ENCODE data around the gene MRPS31.

Gene MRPS31

GRCh38 chr13:40770934-40771618, at the start of gene MRPS31:
TSS of gene MRPS31 (minus strand) at chr13:40771190. CDS start at chr13:40771136, 54 bp downstream.
- peak; percentile 57 for DNase-seq (ENCODE audit: low read depth, low spot score)
- H3K27ac ChIP-seq = peak within 1 kb of the TSS; percentile 69

GRCh38 chr13:40819797-40820315, 48.9 kb upstream of the MRPS31 start:
- H3K27ac ChIP-seq = no peak overlapping the region
- no peak for DNase-seq (ENCODE audit: low read depth, low spot score)

GRCh38 chr13:40818926-40819325, 47.9 kb upstream of the MRPS31 start:
- no peak overlapping the region for H3K27ac ChIP-seq
- DNase-seq (ENCODE audit: low read depth, low spot score) = no peak

DNA sequence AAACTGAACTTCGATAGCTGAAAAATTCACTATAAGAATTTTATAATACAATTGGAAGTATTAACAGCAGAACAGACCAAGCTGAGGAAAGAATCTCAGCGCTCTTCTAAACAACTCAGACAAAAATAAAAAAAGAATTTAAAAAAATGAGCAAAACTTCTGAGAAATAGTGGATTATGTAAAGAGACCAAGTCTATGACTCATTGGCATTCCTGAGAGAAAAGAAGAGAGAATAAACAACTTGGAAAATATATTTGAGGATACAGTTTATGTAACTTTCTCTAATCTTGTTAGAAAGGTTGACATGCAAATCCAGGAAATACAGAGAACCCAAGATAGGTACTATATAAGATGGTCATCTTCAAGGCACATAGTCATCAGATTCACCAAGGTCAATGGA, 43.8 kb upstream of the MRPS31 start:
- no peak overlapping the region for H3K27ac ChIP-seq
- no peak for DNase-seq (ENCODE audit: low read depth, low spot score)

GRCh38 chr13:40813667-40814454, 42.9 kb upstream of the MRPS31 start:
- H3K27ac ChIP-seq = no peak overlapping the region
- no peak for DNase-seq (ENCODE audit: low read depth, low spot score)

- DNase-seq (ENCODE audit: low read depth, low spot score) = peak; percentile 43
- no peak overlapping the region for H3K27ac ChIP-seq
Measured at GRCh38 chr13:40812724-40813445, 41.9 kb upstream of the MRPS31 start.

DNA sequence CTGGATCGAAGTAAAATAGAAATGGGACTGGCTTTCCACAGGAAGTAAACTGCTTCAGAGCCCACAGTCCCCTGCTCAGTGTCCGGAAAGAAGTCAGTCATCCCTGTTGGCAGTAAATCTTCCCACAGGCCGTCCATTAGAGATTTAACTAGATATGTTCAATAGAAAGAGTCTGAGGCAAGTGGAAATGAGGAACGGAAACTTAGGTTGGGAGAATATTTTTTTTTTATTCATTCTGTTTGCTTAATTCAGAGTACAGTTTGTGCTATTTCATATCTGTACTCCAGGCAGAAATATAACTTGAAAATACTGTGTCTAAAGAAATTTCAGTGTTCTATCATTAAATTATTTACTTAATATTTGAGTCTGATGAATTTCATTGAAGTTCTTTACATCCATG, 41.1 kb upstream of the MRPS31 start:
- no peak for DNase-seq (ENCODE audit: low read depth, low spot score)
- no peak overlapping the region for H3K27ac ChIP-seq

DNA sequence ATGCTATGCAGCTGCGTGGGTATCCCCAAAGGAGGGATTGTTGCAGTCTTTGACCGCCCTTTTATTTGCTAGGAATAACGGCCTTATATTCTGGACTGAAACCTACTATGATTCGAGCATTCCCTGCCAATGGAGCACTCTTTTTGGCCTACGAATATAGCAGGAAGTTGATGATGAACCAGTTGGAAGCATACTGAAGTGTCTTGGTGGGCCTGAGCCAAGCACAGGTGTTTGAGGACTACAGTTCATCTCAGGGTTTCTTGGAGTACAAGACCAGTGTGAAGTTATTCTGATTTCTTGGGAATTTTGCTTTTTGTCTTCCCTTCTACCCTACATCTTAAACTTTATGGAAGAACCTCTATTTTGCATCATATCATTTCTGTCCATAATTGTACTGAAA, 38.5 kb upstream of the MRPS31 start:
- DNase-seq (ENCODE audit: low read depth, low spot score) = no peak
- no peak overlapping the region for H3K27ac ChIP-seq

DNA sequence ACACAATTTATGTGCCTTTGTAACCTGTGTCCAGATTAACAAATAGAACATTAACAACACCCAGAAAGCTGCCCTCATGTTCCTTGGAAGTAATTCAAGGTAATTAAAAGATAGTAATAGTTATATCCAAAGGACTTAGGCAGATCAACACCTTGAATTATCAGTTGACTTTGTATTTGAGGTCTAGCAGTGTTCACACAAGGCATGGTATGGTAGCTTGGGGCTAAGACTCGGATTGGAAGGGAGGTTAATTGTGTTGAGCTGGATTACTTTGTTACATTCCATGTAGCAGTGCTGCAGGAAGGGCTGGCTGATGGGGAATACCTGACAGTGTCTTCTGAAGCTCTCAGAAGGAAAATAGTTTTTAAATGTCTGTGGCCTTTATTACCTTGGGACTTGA, 35.3 kb upstream of the MRPS31 start:
- H3K27ac ChIP-seq = no peak overlapping the region

GRCh38 chr13:40803316-40803715, 32.3 kb upstream of the MRPS31 start:
- no peak for DNase-seq (ENCODE audit: low read depth, low spot score)
- H3K27ac ChIP-seq = no peak overlapping the region

More for the DNA sequence above, 35.3 kb upstream of the MRPS31 start:
- DNase-seq (ENCODE audit: low read depth, low spot score) = no peak

DNA sequence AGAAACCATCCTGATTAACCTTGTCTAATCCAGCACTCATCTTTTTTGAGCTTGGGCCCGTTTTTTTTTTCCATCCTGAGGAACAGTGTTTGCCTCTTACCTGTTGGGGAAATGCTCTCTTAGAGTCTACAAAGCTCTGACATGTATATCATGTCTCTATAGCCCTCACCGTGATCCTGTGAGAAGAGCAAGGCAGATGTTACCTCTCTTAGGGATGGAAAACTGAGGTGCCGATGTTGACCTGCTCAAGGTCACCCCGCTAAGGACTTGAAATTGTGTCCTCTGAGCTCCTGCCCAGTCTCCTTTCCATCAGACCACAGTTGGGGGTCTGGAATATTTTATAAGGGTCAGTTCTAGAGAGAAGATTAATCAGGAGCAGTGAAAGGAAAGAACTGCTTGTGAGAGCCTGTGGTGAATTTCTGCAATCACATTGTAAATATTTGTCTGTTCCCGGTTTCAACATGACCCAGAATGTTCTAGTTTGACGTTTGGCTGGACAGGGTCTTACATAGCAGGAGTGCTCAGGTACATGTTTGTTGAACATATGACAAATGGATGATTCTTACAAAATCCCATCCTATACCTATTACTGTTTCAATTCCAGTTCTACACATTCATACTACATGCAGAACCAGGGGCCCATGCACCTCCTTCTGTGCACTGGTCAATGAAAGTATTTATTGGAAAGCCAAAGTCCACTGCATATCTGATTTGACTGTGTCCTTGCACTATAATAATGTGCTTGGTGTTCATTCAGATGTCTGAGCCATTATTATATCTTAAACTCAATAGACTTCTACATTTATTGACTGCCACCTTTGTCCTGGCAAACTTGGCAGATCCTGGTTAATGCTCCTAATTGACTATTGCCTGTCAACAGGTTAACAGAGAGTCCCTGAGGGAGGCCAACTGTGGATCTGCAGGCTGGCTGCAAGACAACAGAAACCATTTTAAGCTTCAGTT, 30.5 kb upstream of the MRPS31 start:
- DNase-seq (ENCODE audit: low read depth, low spot score) = no peak
- no peak overlapping the region for H3K27ac ChIP-seq

- no peak overlapping the region for H3K27ac ChIP-seq
- DNase-seq (ENCODE audit: low read depth, low spot score) = no peak
Measured at GRCh38 chr13:40800559-40800958, 29.6 kb upstream of the MRPS31 start.

DNA sequence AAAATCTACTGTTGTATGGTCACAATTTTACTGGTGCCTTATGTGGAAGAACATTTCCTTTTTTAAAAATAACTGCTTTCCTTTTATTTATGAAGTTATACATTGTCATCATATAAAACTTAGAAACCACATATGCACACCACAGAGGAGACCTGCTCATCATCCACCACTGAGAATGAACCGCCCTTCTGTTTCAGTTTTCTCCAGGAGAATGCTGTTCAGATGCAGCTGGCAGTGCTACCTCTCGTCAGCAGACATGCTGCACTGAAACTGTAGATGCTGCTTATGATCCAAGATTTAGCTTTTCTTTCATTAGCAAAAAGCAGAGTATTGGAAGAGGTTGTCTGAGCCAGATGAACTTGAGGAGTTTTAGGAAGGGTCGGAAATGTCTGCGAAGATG, 28.5 kb upstream of the MRPS31 start:
- no peak for DNase-seq (ENCODE audit: low read depth, low spot score)
- H3K27ac ChIP-seq = no peak overlapping the region

- H3K27ac ChIP-seq = no peak overlapping the region
- DNase-seq (ENCODE audit: low read depth, low spot score) = no peak
Measured at GRCh38 chr13:40798380-40798779, 27.4 kb upstream of the MRPS31 start.

DNA sequence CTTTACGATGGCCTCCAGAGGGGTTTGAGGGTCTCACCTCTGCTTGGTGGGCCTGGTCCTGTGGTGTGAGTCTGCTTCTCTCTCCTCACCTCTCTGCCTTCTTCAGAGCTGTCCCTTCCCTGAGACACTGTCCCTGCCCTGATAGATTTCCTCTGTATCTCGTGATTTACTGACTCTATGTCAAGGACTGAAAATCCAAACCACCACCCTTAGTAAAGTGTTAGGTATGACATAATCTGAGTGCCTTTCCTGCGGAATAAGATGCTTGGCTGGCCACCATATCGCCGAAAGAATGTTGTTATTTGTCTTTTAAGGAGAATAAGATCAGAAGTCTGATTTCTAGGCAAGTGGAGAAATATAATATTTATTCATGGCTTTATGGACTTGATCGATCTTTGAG, 25.7 kb upstream of the MRPS31 start:
- DNase-seq (ENCODE audit: low read depth, low spot score) = no peak
- H3K27ac ChIP-seq = no peak overlapping the region

GRCh38 chr13:40794414-40795368, 23.7 kb upstream of the MRPS31 start:
- H3K27ac ChIP-seq = no peak overlapping the region
- no peak for DNase-seq (ENCODE audit: low read depth, low spot score)

DNA sequence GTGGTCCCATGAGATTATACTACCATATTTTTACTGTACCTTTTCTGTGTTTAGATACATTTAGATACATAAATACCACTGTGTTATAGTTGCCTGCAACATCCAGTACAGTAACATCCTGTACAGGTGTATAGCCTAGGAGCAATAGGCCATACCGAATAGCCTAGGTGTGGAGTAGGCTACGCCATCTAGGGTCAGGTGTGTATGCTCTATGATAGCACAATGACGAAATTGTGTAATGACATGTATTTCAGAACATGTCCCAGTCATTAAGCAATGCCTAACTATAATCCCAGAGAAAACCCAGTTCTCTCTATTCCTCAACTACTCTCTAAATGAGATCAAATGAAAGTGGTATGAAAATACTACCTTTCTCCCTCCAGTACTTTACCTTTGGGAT, 22.3 kb upstream of the MRPS31 start:
- no peak for DNase-seq (ENCODE audit: low read depth, low spot score)
- no peak overlapping the region for H3K27ac ChIP-seq

DNA sequence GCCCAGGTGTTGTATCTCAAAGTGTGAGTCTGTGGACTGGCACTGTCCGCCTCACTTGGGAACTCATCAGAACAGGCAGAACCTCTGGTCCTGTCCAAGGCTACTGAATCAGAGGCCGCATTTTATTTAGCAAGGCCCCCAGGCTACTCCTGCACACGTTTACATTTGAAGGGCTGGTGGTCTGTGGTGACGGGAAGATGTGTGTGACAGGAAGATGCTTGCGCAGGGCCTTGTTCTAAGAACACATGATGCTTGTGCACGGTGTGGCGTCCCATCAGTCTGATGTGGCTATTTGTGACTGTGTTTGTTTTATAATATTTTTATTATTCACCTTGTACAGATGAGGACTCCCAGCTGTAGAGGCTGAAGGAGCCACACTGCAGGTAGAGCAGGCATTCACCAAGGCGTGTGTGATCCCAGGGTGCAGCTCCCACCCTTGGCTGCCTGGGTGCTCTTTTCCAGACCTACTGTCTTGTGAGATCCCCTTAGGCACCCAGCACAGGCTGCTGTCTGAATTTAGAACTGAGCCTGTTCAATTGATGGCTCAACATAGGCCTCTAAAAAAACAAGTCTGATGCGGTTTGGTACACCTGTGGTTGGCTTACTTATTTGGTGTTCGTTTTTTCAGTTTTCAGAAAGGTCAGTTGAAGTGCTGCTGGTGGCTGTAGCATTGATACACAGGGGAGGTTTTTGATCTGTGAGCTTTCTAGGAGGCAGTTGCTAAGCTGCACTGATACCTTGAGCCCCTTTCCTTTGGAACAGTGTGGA, 21.5 kb upstream of the MRPS31 start:
- no peak for DNase-seq (ENCODE audit: low read depth, low spot score)
- H3K27ac ChIP-seq = no peak overlapping the region
